Measurements from ENCODE around the gene SIPA1L3. TPM values are rescaled to one million over a fixed set of nuclear protein-coding genes. Genes with fewer than 3 reads are reported as not detected.

SIPA1L3 gene
- total RNA-seq, 1 donor from 2014 or later = 3.4 TPM

DNA sequence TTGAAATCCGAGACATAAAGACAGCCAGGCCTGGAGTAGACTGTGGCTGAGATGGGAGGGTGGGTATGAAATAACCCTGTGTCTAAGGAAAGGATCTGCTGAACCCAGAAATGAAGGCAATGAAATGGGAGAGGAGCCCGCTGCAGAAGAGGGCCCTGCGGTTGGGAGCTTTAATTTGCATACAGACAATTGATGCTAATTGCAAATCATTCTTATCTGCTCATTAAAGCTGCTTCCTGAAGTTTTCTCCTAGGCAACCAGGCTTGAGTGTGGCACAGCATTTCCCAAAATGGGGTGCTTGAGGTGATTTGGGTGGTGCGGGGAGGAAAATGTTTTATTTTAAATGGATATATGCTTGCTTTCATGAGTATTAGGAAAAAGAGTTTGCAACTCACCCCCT lies 261.6 kb downstream of the SIPA1L3 start:
- TF ChIP-seq, protein P1, sequence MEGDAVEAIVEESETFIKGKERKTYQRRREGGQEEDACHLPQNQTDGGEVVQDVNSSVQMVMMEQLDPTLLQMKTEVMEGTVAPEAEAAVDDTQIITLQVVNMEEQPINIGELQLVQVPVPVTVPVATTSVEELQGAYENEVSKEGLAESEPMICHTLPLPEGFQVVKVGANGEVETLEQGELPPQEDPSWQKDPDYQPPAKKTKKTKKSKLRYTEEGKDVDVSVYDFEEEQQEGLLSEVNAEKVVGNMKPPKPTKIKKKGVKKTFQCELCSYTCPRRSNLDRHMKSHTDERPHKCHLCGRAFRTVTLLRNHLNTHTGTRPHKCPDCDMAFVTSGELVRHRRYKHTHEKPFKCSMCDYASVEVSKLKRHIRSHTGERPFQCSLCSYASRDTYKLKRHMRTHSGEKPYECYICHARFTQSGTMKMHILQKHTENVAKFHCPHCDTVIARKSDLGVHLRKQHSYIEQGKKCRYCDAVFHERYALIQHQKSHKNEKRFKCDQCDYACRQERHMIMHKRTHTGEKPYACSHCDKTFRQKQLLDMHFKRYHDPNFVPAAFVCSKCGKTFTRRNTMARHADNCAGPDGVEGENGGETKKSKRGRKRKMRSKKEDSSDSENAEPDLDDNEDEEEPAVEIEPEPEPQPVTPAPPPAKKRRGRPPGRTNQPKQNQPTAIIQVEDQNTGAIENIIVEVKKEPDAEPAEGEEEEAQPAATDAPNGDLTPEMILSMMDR (IDR thresholded peaks at IDR 0.05; ENCODE audit: insufficient read depth, low read length, severe bottlenecking) = no peak
- Histone ChIP-seq H3K27me3 (ENCODE audit: control insufficient read depth, insufficient read depth, low read length) (no peaks in the 10 kb centered on the region), H3K4me3 (ENCODE audit: low read depth, low read length) (no peak overlapping the region), H3K36me3 (ENCODE audit: control insufficient read depth, insufficient read depth, low read length) (peaks cover 4% of the 10 kb centered on the region)
- DNase-seq (ENCODE audit: low read depth) (no peak), FAIRE-seq (no peak)

DNA sequence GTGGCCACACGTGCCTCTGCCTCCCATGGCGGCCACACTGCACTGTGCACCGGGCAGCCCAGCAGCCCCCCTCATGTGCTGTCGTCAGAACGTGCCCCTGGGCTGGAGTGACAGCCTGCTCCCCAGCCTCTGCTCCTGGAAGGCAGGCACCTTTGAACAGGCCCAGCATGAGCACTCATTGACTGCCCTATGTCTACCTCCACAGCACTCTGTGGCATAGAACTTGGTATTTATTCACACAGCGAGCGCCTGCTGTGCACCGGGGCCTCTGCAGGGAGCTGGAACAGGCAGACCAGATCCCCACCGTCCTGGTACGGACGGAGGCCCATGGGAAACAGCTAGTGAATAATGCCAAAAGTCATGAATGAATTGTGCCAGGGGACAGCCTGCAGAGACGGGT lies 263.3 kb downstream of the SIPA1L3 start:
- no peak for DNase-seq (ENCODE audit: low read depth)
- TF ChIP-seq, protein P1 (IDR thresholded peaks at IDR 0.05; ENCODE audit: insufficient read depth, low read length, severe bottlenecking) = no peak
- FAIRE-seq = no peak
- no peaks in the 10 kb centered on the region for H3K27me3 ChIP-seq (ENCODE audit: control insufficient read depth, insufficient read depth, low read length)
- H3K36me3 ChIP-seq (ENCODE audit: control insufficient read depth, insufficient read depth, low read length) = peaks cover 2% of the 10 kb centered on the region
- H3K4me3 ChIP-seq (ENCODE audit: low read depth, low read length) = no peak overlapping the region

DNA sequence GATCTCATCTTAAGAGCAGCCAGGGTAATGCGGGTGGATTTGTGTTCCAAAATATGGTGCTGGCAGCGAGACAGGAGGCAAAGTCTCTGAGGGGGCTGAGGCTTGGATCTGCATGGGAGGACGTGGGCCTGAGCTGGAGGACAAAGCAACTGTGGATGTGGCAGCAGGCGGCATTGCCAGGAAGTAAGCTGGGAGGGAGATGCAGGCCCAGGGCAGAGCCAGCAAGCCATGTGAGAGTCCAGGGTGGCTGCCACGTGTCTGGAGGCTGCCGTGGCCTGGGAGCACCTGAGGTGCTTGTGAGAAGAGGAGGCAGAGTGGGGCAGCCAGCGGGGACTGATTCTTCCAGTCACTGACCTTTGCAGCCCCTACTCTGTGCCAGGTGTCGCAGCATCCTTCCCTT lies 265.0 kb downstream of the SIPA1L3 start:
- DNase-seq (ENCODE audit: low read depth) = no peak
- FAIRE-seq = no peak
- H3K27me3 ChIP-seq (ENCODE audit: control insufficient read depth, insufficient read depth, low read length) = no peaks in the 10 kb centered on the region
- H3K36me3 ChIP-seq (ENCODE audit: control insufficient read depth, insufficient read depth, low read length) = no peaks in the 10 kb centered on the region
- TF ChIP-seq, protein P1 (IDR thresholded peaks at IDR 0.05; ENCODE audit: insufficient read depth, low read length, severe bottlenecking) = no peak
- no peak overlapping the region for H3K4me3 ChIP-seq (ENCODE audit: low read depth, low read length)

- DNase-seq (ENCODE audit: low read depth) (peak; percentile 86), FAIRE-seq (no peak)
- Histone ChIP-seq H3K36me3 (ENCODE audit: control insufficient read depth, insufficient read depth, low read length) (no peaks in the 10 kb centered on the region), H3K4me3 (ENCODE audit: low read depth, low read length) (no peak overlapping the region), H3K27me3 (ENCODE audit: control insufficient read depth, insufficient read depth, low read length) (no peaks in the 10 kb centered on the region)
- TF ChIP-seq, protein P1 (IDR thresholded peaks at IDR 0.05; ENCODE audit: insufficient read depth, low read length, severe bottlenecking) = no peak
These were observed 266.5 kb downstream of the SIPA1L3 start for GRCh38 chr19:38173291-38174041.

DNA sequence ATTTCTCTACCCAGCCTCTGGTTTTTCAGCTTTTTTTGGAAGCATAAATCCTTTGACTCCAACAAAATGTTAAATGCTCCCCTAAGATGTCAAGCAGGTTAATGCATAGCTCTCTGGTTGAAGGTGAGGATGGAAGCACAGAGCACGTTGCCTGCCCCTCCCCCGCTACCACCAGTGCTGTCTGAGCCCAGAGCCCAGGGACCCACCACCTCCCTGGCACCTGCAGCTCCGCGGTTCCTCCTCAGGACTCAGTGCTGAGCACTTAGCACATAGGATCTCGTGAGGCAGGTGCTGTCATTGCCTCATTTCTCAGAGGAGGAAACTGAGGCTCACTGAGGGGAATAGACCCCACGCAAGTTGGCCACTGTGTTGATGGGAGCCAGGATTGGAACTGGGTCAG lies 268.4 kb downstream of the SIPA1L3 start:
- no peaks in the 10 kb centered on the region for H3K27me3 ChIP-seq (ENCODE audit: control insufficient read depth, insufficient read depth, low read length)
- H3K36me3 ChIP-seq (ENCODE audit: control insufficient read depth, insufficient read depth, low read length) = no peaks in the 10 kb centered on the region
- TF ChIP-seq, protein P1 (IDR thresholded peaks at IDR 0.05; ENCODE audit: insufficient read depth, low read length, severe bottlenecking) = no peak
- FAIRE-seq = no peak
- no peak overlapping the region for H3K4me3 ChIP-seq (ENCODE audit: low read depth, low read length)
- DNase-seq (ENCODE audit: low read depth) = no peak

GRCh38 chr19:38180071-38180470 lies 273.1 kb downstream of the SIPA1L3 start:
- no peak for DNase-seq (ENCODE audit: low read depth)
- TF ChIP-seq, protein P1 (IDR thresholded peaks at IDR 0.05; ENCODE audit: insufficient read depth, low read length, severe bottlenecking) = no peak
- no peaks in the 10 kb centered on the region for H3K36me3 ChIP-seq (ENCODE audit: control insufficient read depth, insufficient read depth, low read length)
- no peak for FAIRE-seq
- no peak overlapping the region for H3K4me3 ChIP-seq (ENCODE audit: low read depth, low read length)
- H3K27me3 ChIP-seq (ENCODE audit: control insufficient read depth, insufficient read depth, low read length) = no peaks in the 10 kb centered on the region
